ENCODE data around the gene RNLS.

Gene RNLS

GRCh38 chr10:88551246-88551645 is 31.9 kb downstream of the RNLS start:
- no peak for DNase-seq

- DNase-seq: no peak
Measured at GRCh38 chr10:88546497-88546896, 36.6 kb downstream of the RNLS start.

GRCh38 chr10:88545359-88545758 is 37.8 kb downstream of the RNLS start:
- DNase-seq: no peak

GRCh38 chr10:88544140-88544870 is 38.8 kb downstream of the RNLS start:
- no peak for DNase-seq

- no peak for DNase-seq
Measured at GRCh38 chr10:88542522-88542921, 40.6 kb downstream of the RNLS start.

GRCh38 chr10:88541116-88541626 is 41.9 kb downstream of the RNLS start:
- DNase-seq: no peak

- no peak for DNase-seq
Measured at GRCh38 chr10:88540351-88540750, 42.8 kb downstream of the RNLS start.

- DNase-seq: no peak
Measured at GRCh38 chr10:88538048-88538447, 45.1 kb downstream of the RNLS start.

- DNase-seq: no peak
Measured at GRCh38 chr10:88537322-88537721, 45.8 kb downstream of the RNLS start.

- DNase-seq: no peak
Measured at GRCh38 chr10:88536437-88536836, 46.7 kb downstream of the RNLS start.

GRCh38 chr10:88534072-88534665 is 48.9 kb downstream of the RNLS start:
- DNase-seq: no peak

GRCh38 chr10:88531392-88532052 is 51.6 kb downstream of the RNLS start:
- no peak for DNase-seq

- DNase-seq: no peak
Measured at GRCh38 chr10:88530629-88531391, 52.3 kb downstream of the RNLS start.

GRCh38 chr10:88530093-88530492 is 53.0 kb downstream of the RNLS start:
- no peak for DNase-seq

- no peak for DNase-seq
Measured at GRCh38 chr10:88528806-88529570, 54.1 kb downstream of the RNLS start.

GRCh38 chr10:88528201-88528600 is 54.9 kb downstream of the RNLS start:
- no peak for DNase-seq

- DNase-seq: no peak
Measured at GRCh38 chr10:88527245-88527644, 55.9 kb downstream of the RNLS start.

GRCh38 chr10:88526501-88527105 is 56.5 kb downstream of the RNLS start:
- DNase-seq: no peak

- DNase-seq: no peak
Measured at GRCh38 chr10:88525371-88526069, 57.6 kb downstream of the RNLS start.

GRCh38 chr10:88523739-88524400 is 59.2 kb downstream of the RNLS start:
- no peak for DNase-seq

GRCh38 chr10:88522715-88523114 is 60.4 kb downstream of the RNLS start:
- DNase-seq: no peak

All from left hindlimb (tissue), 1 donor.